DND-41 (cell line): ENCODE results near the gene ZMYND11.

Experiments used
- ATAC-seq: fragments of 200-7000 bp; cut with Tn5 transposase; 3 replicates; pipeline ENCODE4 v1.9.1; 2021; ENCODE audit warnings: low read depth; ENCODE audit not compliant: insufficient read depth
- DNase-seq: peaks from one replicate; pipeline ENCODE4 v3.0.0-alpha.2; 2020
- H2AFZ ChIP-seq: 2 replicates; pipeline ENCODE4 v1.6.0; 2012; ENCODE audit warnings: low read depth, low read length
- H3K27ac ChIP-seq: 2 replicates; pipeline ENCODE4 v1.5.1; 2012; ENCODE audit warnings: low read length, inconsistent platforms
- H3K27me3 ChIP-seq: fragments of 200-600 bp; sonication (generic); 2 replicates; pipeline ENCODE4 v1.6.0; 2012; ENCODE audit warnings: low read length, mild to moderate bottlenecking, inconsistent platforms; ENCODE audit not compliant: insufficient read depth, poor library complexity
- H3K36me3 ChIP-seq: 2 replicates; pipeline ENCODE4 v1.5.1; 2012; ENCODE audit warnings: low read length, inconsistent platforms; ENCODE audit not compliant: insufficient read depth
- H3K4me1 ChIP-seq: 2 replicates; pipeline ENCODE4 v1.5.1; 2012; ENCODE audit warnings: mild to moderate bottlenecking, low read length; ENCODE audit not compliant: insufficient read depth
- H3K4me2 ChIP-seq: 2 replicates; pipeline ENCODE4 v1.6.0; 2012; ENCODE audit warnings: mild to moderate bottlenecking, moderate library complexity, low read length, inconsistent platforms; ENCODE audit not compliant: insufficient read depth
- H3K4me3 ChIP-seq, 2 experiments: fragments of 200-600 bp in 1 of 2; shearing (Covaris generic) in 1 of 2; 2 replicates each; pipeline ENCODE4 v1.5.1; 2012 to 2016; ENCODE audit warnings: inconsistent platforms in 2 of 2, low read length in 2 of 2, mild to moderate bottlenecking in 2 of 2, low read depth in 1 of 2, moderate library complexity in 1 of 2
- H3K79me2 ChIP-seq: 2 replicates; pipeline ENCODE4 v1.6.0; 2012; ENCODE audit warnings: low read length, inconsistent platforms; ENCODE audit not compliant: insufficient read depth
- H3K9ac ChIP-seq: 2 replicates; pipeline ENCODE4 v1.6.0; 2012; ENCODE audit warnings: low read depth, mild to moderate bottlenecking, inconsistent platforms, low read length, moderate library complexity
- H3K9me3 ChIP-seq: 2 replicates; pipeline ENCODE4 v1.5.1; 2012; ENCODE audit warnings: low read length, moderate library complexity, mild to moderate bottlenecking, inconsistent platforms; ENCODE audit not compliant: insufficient read depth, severe bottlenecking
- H4K20me1 ChIP-seq: 2 replicates; pipeline ENCODE4 v1.6.0; 2012; ENCODE audit warnings: low read length; ENCODE audit not compliant: insufficient read depth
- EZH2 ChIP-seq: IDR thresholded peaks from 3 replicates; pipeline ENCODE4 v1.6.1; 2012; ENCODE audit warnings: borderline replicate concordance, low read depth, mild to moderate bottlenecking, moderate library complexity, low read length, inconsistent platforms; ENCODE audit not compliant: severe bottlenecking
- TF ChIP-seq, protein P1 (sequence below): IDR thresholded peaks from 2 replicates; pipeline ENCODE4 v1.5.1; 2012; ENCODE audit warnings: borderline replicate concordance, low read length, moderate library complexity, mild to moderate bottlenecking; ENCODE audit not compliant: poor library complexity, severe bottlenecking; ENCODE audit errors: extremely low read depth

ZMYND11 gene

DNA sequence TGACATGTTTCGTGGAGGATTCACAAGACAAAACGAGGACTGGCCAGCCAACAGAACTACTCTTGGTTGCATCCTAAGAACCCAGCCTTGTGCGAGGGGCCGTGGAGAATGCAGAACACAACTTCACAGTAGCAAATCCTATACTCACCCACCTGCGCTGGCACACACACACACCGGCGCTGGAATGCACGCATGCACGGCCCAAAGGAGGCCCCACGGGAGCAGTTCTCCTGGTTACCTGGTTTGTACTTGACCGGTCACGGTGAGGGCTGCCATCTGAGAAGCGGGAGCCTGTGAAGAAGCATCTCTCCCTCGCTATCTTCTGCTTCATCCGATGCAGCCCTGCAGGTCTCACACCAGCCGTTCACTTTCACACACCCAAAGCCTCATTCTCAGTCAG is 137.8 kb downstream of the ZMYND11 start:
- H3K27ac ChIP-seq, result no peak overlapping the region
- no peak overlapping the region for H2AFZ ChIP-seq
- H3K9me3 ChIP-seq, result no peaks in the 10 kb centered on the region
- H3K4me3 ChIP-seq, result no peak overlapping the region
- TF ChIP-seq, protein P1, sequence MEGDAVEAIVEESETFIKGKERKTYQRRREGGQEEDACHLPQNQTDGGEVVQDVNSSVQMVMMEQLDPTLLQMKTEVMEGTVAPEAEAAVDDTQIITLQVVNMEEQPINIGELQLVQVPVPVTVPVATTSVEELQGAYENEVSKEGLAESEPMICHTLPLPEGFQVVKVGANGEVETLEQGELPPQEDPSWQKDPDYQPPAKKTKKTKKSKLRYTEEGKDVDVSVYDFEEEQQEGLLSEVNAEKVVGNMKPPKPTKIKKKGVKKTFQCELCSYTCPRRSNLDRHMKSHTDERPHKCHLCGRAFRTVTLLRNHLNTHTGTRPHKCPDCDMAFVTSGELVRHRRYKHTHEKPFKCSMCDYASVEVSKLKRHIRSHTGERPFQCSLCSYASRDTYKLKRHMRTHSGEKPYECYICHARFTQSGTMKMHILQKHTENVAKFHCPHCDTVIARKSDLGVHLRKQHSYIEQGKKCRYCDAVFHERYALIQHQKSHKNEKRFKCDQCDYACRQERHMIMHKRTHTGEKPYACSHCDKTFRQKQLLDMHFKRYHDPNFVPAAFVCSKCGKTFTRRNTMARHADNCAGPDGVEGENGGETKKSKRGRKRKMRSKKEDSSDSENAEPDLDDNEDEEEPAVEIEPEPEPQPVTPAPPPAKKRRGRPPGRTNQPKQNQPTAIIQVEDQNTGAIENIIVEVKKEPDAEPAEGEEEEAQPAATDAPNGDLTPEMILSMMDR, result no peak
- TF ChIP-seq EZH2, result no peak
- no peak overlapping the region for H3K4me2 ChIP-seq
- DNase-seq, result no peak
- 0 out of 2 replicates have a peak, but pooled peaks cover 2% of the 10 kb centered on the region for H3K4me1 ChIP-seq
- H3K27me3 ChIP-seq, result no peaks in the 10 kb centered on the region
- ATAC-seq, result no peak
- no peaks in the 10 kb centered on the region for H3K79me2 ChIP-seq
- H4K20me1 ChIP-seq, result no peaks in the 10 kb centered on the region
- no peak overlapping the region for H3K9ac ChIP-seq
- no peaks in the 10 kb centered on the region for H3K36me3 ChIP-seq

DNA sequence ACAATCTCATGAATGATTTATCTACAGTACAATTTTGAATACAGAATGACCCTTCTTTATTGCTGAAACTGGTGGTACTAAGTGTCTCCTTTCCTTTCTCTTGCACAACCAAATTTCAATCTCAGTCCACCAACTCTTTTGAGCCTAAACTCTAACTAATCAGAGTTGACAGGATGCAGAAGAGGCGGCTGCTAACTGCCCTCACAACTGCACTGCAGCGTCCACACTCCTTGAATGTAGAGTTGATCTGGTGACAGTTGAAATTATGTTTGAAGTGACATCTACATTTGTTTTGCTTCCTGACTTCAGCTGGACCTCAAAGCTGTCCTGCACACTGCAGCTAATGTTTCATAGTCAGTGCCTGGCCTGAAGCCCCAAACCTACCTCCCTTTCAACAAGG is 139.6 kb downstream of the ZMYND11 start:
- ATAC-seq, result no peak
- Histone ChIP-seq H3K27ac (no peak overlapping the region), H3K9ac (no peak overlapping the region), H3K4me2 (no peak overlapping the region), H3K9me3 (no peaks in the 10 kb centered on the region), H2AFZ (no peak overlapping the region), H3K27me3 (no peaks in the 10 kb centered on the region), H4K20me1 (no peaks in the 10 kb centered on the region), H3K36me3 (no peaks in the 10 kb centered on the region), H3K79me2 (no peaks in the 10 kb centered on the region), H3K4me1 (0 out of 2 replicates have a peak, but pooled peaks cover 2% of the 10 kb centered on the region), H3K4me3 (no peak overlapping the region)
- DNase-seq, result no peak
- TF ChIP-seq, protein P1, result no peak
- TF ChIP-seq EZH2, result no peak

DNA sequence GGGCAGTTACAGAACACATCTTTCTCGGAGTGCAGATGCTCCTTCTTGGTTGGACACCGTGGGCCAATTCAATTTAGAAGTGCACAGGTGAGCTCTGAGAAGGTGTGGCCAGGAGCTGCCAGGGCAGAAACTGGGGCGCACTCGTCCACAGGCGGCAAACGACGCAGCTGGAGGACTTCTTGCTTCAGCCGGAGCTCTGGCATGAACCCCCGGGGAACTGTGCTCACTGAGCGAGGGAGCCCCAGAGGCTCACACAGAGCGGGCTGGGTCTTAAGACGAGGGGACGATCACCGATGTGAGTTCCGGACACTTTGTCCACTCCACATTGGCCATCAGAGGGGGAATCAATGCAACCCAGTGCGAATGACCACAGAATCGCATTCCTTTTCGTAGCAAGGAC is 140.4 kb downstream of the ZMYND11 start:
- H3K9ac ChIP-seq, result no peak overlapping the region
- TF ChIP-seq, protein P1, result no peak
- no peak for TF ChIP-seq EZH2
- H3K4me2 ChIP-seq, result no peak overlapping the region
- no peaks in the 10 kb centered on the region for H3K27me3 ChIP-seq
- no peak overlapping the region for H3K27ac ChIP-seq
- H3K9me3 ChIP-seq, result no peaks in the 10 kb centered on the region
- H3K36me3 ChIP-seq, result no peaks in the 10 kb centered on the region
- H3K4me1 ChIP-seq, result 0 out of 2 replicates have a peak, but pooled peaks cover 2% of the 10 kb centered on the region
- H2AFZ ChIP-seq, result no peak overlapping the region
- no peak overlapping the region for H3K4me3 ChIP-seq
- DNase-seq, result no peak
- ATAC-seq, result no peak
- no peaks in the 10 kb centered on the region for H3K79me2 ChIP-seq
- H4K20me1 ChIP-seq, result no peaks in the 10 kb centered on the region

GRCh38 chr10:277963-278362 is 142.7 kb downstream of the ZMYND11 start:
- TF ChIP-seq EZH2, result no peak
- TF ChIP-seq, protein P1, result no peak
- Histone ChIP-seq H4K20me1 (no peaks in the 10 kb centered on the region), H3K4me2 (no peak overlapping the region), H3K36me3 (no peaks in the 10 kb centered on the region), H3K4me1 (no peaks in the 10 kb centered on the region), H3K27me3 (no peaks in the 10 kb centered on the region), H3K4me3 (no peak overlapping the region), H2AFZ (no peak overlapping the region), H3K79me2 (no peaks in the 10 kb centered on the region), H3K27ac (no peak overlapping the region), H3K9me3 (no peaks in the 10 kb centered on the region), H3K9ac (no peak overlapping the region)
- ATAC-seq, result no peak
- DNase-seq, result no peak
